Stimulated activated naive CD8-positive, alpha-beta T cell treated with anti-CD3 and anti-CD28 coated beads, Interleukin-15, amount 100 ng/mL, for 72 hours (primary cell): ENCODE results near the gene TRAP1.

Source experiments
- ATAC-seq: fragments of 150-1000 bp; cut with Tn5 transposase; 2 replicates; pipeline ENCODE4 v1.10.0; 2021; ENCODE audit warnings: mild to moderate bottlenecking, moderate library complexity
- DNase-seq, 2 donors: peaks; one replicate each; pipeline ENCODE4 v3.0.0; 2021 to 2022
- H3K27ac Mint-ChIP-seq, 2 donors: one replicate each; pipeline ENCODE4 v1.8.0; 2022; ENCODE audit warnings: mild to moderate bottlenecking in 2 of 2, mixed read lengths in 2 of 2, moderate library complexity in 2 of 2
- H3K27me3 Mint-ChIP-seq: one replicate; pipeline ENCODE4 v1.8.0; 2022; ENCODE audit warnings: mixed read lengths
- H3K4me1 Mint-ChIP-seq: one replicate; pipeline ENCODE4 v1.8.0; 2022; ENCODE audit warnings: mild to moderate bottlenecking, mixed read lengths
- H3K4me3 Mint-ChIP-seq, 2 donors: one replicate each; pipeline ENCODE4 v1.8.0; 2022; ENCODE audit warnings: mild to moderate bottlenecking in 2 of 2, mixed read lengths in 2 of 2, moderate library complexity in 1 of 2
- H3K9me3 Mint-ChIP-seq, 2 donors: one replicate each; pipeline ENCODE4 v1.8.0; 2022; ENCODE audit warnings: mixed read lengths in 2 of 2

Gene TRAP1

GRCh38 chr16:3717235-3718018 lies at the start of gene TRAP1:
TRAP1 (minus strand) TSS chr16:3717524; CDS start chr16:3717508, 16 bp downstream.
- H3K9me3 Mint-ChIP-seq: no peaks in the 10 kb centered on the region
- DNase-seq (peak; percentile 86 to 91), ATAC-seq (peak; percentile 97)
- peak within 1 kb of the TSS; percentile 95 to 96 for H3K27ac Mint-ChIP-seq
- peak within 1 kb of the TSS; percentile 91 to 93 for H3K4me3 Mint-ChIP-seq
- peaks cover 54% of the 10 kb centered on the region for H3K4me1 Mint-ChIP-seq
- H3K27me3 Mint-ChIP-seq: no peaks in the 10 kb centered on the region

DNA sequence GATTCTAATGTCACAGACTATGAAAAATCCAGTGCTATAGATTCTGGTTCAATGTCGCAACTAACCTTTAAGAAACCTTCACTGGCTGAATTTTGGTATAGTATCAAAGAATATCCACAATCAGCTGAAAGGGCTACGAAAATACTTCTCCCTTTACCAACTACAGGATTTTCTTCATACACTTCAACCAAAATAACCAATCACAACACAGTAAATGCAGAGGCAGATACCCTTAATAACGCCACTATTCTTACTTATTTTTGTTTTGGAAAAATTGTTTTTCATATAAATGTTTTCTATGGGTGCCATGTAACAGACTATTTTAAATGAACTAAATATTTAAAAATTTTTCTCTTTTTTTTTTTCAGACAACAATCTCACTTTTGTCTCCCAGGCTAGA lies 48.9 kb upstream of the TRAP1 start:
- Mint-ChIP-seq H3K9me3 (no peaks in the 10 kb centered on the region), H3K27me3 (no peaks in the 10 kb centered on the region), H3K4me3 (no peak overlapping the region), H3K27ac (no peak overlapping the region), H3K4me1 (no peaks in the 10 kb centered on the region)
- ATAC-seq (no peak), DNase-seq (no peak)

DNA sequence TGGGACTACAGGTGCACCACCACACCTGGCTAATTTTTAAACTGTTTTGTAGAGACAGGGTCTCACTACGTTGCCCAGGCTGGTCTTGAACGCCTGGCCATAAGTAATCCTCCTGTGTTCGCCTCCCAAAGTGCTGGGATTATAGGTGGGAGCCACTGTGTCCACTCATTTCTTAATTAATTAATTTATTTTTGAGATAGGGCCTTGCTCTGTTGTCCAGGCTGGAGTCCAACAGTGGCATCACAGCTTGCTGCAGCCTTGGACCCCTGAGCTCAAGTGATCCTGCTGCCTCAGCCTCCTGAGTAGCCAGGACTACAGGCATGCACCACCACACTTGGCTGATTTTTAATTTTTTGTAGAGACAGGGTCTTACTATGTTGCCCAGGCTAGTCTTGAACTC lies 47.1 kb upstream of the TRAP1 start:
- H3K27me3 Mint-ChIP-seq: no peaks in the 10 kb centered on the region
- no peaks in the 10 kb centered on the region for H3K9me3 Mint-ChIP-seq
- H3K4me1 Mint-ChIP-seq: no peaks in the 10 kb centered on the region
- ATAC-seq: no peak
- no peak overlapping the region for H3K4me3 Mint-ChIP-seq
- no peak for DNase-seq
- H3K27ac Mint-ChIP-seq: peak overlapping the region in 1 of 2 donors; percentile 76

- Mint-ChIP-seq H3K4me3 (no peak overlapping the region), H3K9me3 (no peaks in the 10 kb centered on the region), H3K4me1 (no peaks in the 10 kb centered on the region), H3K27ac (no peak overlapping the region), H3K27me3 (no peaks in the 10 kb centered on the region)
- DNase-seq (no peak), ATAC-seq (no peak)
These were observed 44.9 kb upstream of the TRAP1 start for GRCh38 chr16:3762107-3762750.

DNA sequence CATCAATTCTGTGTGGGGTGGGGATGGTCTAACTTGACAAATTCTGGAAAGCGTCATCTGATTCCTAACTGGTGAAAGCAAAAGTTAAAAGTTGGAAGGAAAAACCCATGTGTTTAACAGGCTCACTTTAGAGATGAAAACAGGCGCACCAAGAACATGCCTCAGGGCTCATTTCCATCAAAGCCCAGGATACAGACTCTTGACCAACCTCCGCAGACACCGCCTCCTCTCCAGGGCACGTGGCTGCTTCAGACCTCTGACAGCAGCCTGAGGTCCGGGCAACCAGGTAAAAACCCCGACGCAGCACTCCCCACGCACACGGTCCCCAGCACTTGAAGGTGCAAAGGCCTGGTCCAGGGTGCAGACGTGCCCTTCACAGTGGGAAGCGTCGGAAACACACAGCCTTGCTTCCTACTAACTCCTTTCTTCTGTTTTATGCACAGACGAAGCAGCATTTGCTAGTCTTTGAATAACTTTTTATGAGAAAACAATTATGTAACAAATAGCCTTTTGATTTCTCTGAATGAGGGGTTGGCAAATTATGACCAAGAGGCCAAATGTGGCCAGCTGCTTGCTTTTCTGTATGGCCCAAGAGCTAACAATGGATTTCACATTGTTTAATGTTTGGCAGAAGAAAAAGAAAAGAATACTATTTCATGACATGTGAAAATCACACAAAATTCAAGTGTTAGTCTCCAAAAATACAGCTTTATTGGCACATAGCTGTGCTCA lies 44.2 kb upstream of the TRAP1 start:
- Mint-ChIP-seq H3K27ac (no peak overlapping the region), H3K4me3 (no peak overlapping the region), H3K27me3 (no peaks in the 10 kb centered on the region), H3K4me1 (no peaks in the 10 kb centered on the region), H3K9me3 (no peaks in the 10 kb centered on the region)
- ATAC-seq (no peak), DNase-seq (no peak)

DNA sequence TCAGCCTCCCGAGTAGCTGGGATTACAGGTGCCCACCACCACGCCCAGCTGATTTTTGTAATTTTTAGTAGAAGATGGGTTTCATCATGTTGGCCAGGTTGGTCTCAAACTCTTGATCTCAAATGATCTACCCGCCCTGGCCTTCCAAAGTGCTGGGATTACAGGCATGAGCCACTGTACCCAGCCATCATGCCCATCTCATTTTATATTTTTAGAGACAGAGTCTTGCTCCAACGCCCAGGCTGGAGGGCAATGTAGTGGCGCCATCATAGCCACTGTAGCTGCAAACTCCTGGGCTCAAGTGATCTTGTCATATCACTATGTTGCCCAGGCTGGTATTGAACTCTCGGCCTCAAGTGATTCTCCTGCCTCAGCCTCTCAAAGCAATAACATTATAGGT lies 43.2 kb upstream of the TRAP1 start:
- no peak for DNase-seq
- ATAC-seq: no peak
- Mint-ChIP-seq H3K4me1 (no peaks in the 10 kb centered on the region), H3K27ac (peak overlapping the region in 1 of 2 donors; percentile 6), H3K27me3 (no peaks in the 10 kb centered on the region), H3K9me3 (no peaks in the 10 kb centered on the region), H3K4me3 (no peak overlapping the region)

- H3K4me1 Mint-ChIP-seq: no peaks in the 10 kb centered on the region
- no peaks in the 10 kb centered on the region for H3K9me3 Mint-ChIP-seq
- no peak for DNase-seq
- no peak overlapping the region for H3K4me3 Mint-ChIP-seq
- H3K27me3 Mint-ChIP-seq: no peaks in the 10 kb centered on the region
- H3K27ac Mint-ChIP-seq: no peak overlapping the region
- ATAC-seq: no peak
These were observed 42.4 kb upstream of the TRAP1 start for GRCh38 chr16:3759736-3760135.

GRCh38 chr16:3756113-3756512 lies 38.8 kb upstream of the TRAP1 start:
- H3K4me1 Mint-ChIP-seq: no peaks in the 10 kb centered on the region
- no peak for DNase-seq

GRCh38 chr16:3755249-3755648 lies 37.9 kb upstream of the TRAP1 start:
- Mint-ChIP-seq H3K4me3 (no peak overlapping the region), H3K27me3 (no peaks in the 10 kb centered on the region), H3K4me1 (peaks cover 4% of the 10 kb centered on the region), H3K27ac (peak overlapping the region; percentile 67 to 80), H3K9me3 (no peaks in the 10 kb centered on the region)
- ATAC-seq (no peak), DNase-seq (no peak)

More at GRCh38 chr16:3756113-3756512, 38.8 kb upstream of the TRAP1 start:
- Mint-ChIP-seq H3K4me3 (no peak overlapping the region), H3K27me3 (no peaks in the 10 kb centered on the region), H3K27ac (no peak overlapping the region), H3K9me3 (no peaks in the 10 kb centered on the region)
- ATAC-seq: no peak

- no peak overlapping the region for H3K27ac Mint-ChIP-seq
- DNase-seq (no peak), ATAC-seq (no peak)
- H3K4me1 Mint-ChIP-seq: peaks cover 9% of the 10 kb centered on the region
- no peaks in the 10 kb centered on the region for H3K27me3 Mint-ChIP-seq
- H3K9me3 Mint-ChIP-seq: no peaks in the 10 kb centered on the region
- H3K4me3 Mint-ChIP-seq: no peak overlapping the region
These were observed 37.4 kb upstream of the TRAP1 start for GRCh38 chr16:3754772-3755171.

DNA sequence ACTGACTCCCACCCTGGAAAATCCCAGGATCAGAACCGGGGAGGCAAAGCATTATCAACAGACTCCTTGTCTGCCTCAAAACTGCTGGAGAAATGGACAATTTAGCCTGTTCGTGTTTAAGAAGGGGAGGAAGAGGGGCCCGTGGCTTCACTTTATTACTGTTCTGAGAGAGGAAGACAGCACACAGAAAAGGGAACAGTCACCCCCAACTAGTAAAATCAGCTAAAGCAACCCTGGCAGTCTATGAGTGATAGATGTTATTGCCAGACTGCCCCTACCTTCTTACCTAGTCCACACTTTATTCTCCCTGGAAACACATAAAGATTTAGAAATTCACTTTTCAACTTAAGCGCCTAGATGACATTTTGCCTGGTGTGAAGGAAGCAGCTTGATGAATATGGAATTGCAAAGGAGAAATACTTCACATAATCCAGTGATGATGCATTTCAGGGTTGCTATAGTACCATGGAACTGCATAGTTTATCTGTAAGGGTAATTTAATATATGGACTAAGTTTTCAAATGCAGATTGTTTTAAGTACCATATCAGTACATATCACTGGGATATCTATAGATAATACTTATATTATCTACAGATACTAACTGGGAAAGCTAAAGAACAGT lies 36.9 kb upstream of the TRAP1 start:
- H3K27me3 Mint-ChIP-seq: no peaks in the 10 kb centered on the region
- H3K4me1 Mint-ChIP-seq: peaks cover 11% of the 10 kb centered on the region
- ATAC-seq (no peak), DNase-seq (no peak)
- H3K4me3 Mint-ChIP-seq: no peak overlapping the region
- no peaks in the 10 kb centered on the region for H3K9me3 Mint-ChIP-seq
- H3K27ac Mint-ChIP-seq: no peak overlapping the region

GRCh38 chr16:3752984-3753383 lies 35.7 kb upstream of the TRAP1 start:
- Mint-ChIP-seq H3K4me3 (no peak overlapping the region), H3K9me3 (no peaks in the 10 kb centered on the region), H3K4me1 (peaks cover 11% of the 10 kb centered on the region), H3K27me3 (no peaks in the 10 kb centered on the region), H3K27ac (no peak overlapping the region)
- ATAC-seq: no peak
- DNase-seq: no peak

DNA sequence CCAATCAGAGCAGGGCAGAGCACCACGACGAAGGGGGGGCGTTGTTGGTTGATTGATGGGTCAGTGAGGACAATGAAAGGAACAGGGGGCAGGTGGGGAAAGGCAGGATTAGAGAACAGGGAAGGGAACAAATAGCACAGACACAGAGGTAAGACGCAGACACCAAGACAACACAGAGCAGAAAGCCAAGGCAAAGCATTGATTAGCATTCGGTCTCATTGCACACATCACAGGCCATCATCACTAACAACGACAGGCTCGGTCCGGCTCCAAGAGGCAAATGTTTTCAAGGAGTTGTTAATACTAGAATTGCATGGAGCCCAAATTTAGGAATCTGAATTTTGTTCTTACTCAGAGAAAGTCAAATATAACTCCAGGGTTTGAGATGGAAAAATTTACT lies 34.6 kb upstream of the TRAP1 start:
- H3K27ac Mint-ChIP-seq: peak overlapping the region; percentile 8 to 82
- ATAC-seq (no peak), DNase-seq (no peak)
- no peaks in the 10 kb centered on the region for H3K27me3 Mint-ChIP-seq
- no peaks in the 10 kb centered on the region for H3K9me3 Mint-ChIP-seq
- peaks cover 11% of the 10 kb centered on the region for H3K4me1 Mint-ChIP-seq
- H3K4me3 Mint-ChIP-seq: no peak overlapping the region

DNA sequence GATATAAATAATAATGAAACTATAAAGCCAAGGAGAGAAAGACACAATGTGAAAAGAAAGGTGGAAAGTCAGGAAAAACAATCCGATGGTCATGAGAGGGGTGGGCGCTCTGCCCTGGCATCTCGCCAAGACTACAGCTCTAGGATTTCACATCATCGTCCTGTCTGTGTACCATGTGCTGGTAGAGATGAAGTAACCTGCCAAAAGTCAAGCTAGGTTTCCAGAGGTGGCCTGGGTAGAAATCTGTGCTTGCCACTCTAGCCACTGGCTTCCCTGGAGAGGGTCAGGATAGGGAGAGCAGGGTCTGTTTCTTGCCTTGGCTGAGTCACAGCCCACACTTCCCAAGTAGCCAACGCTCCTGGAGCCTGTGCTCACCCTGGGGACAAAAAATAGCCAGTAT lies 31.0 kb upstream of the TRAP1 start:
- Mint-ChIP-seq H3K4me1 (peaks cover 11% of the 10 kb centered on the region), H3K9me3 (no peaks in the 10 kb centered on the region), H3K27me3 (no peaks in the 10 kb centered on the region), H3K4me3 (no peak overlapping the region), H3K27ac (no peak overlapping the region)
- DNase-seq (no peak), ATAC-seq (no peak)

DNA sequence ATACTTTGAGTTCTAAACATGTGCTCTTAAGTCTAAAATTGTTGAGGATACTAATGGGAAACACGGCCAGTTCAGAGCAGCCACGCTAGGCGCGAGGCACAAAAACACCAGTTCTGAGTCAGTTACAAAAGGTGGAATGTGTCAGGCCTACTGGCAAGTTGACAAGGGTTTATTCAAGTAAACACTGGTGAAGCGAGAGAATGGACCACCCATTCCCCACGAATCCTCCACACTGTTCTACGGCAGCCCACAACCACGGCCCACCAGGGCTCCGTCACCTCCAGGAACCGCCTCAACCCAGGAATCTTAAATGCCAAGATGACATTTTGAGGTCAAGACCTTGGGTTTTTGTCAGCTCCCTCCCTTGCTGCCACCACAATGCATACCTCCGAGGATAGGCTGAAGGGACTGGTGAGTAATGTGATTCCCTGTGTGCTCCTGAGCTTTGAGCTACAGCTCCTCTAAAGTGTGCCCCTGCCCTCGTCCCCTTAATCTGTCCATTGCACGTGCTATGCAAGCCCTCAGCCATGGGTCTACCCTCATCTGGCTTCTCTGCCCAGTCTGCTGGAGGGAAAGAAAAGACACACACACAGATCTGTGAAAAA lies 28.5 kb upstream of the TRAP1 start:
- no peak for ATAC-seq
- Mint-ChIP-seq H3K4me3 (no peak overlapping the region), H3K27ac (peak overlapping the region in 1 of 2 donors; percentile 50), H3K9me3 (no peaks in the 10 kb centered on the region), H3K27me3 (no peaks in the 10 kb centered on the region), H3K4me1 (peaks cover 11% of the 10 kb centered on the region)
- peak in 1 of 2 donors; percentile 3 for DNase-seq
